Inflammatory macrophage treated with lipopolysaccharide for 4 hours (primary cell): ENCODE measurements around the gene FANCC.
"Not testable (repeated sequence)": the region's sequence is repeated elsewhere in the genome, so short reads cannot be mapped to it uniquely, and the experiment has no call there.

Experiments used
- DNase-seq: peaks from one replicate; pipeline ENCODE4 v3.0.0-alpha.2; 2020

Gene FANCC

DNA sequence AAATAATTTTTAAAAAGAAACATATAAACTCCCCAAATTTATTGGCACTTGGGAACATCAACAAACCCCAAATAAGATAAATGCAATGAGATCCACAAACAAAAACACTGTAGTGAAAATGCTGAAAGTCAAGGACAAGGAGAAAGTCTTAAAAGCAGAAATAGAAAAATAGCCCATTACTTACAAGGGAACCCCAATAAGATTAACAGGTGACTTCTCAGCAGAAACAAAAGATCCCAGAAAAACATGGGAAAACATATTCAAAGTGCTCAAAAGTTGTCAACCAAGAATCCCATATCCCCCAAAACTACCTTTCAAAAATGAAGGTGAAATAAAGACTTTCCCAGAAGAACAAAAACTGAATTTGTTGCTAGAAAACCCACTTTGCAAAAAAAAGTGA lies 40.0 kb downstream of the FANCC start:
- DNase-seq = no peak

DNA sequence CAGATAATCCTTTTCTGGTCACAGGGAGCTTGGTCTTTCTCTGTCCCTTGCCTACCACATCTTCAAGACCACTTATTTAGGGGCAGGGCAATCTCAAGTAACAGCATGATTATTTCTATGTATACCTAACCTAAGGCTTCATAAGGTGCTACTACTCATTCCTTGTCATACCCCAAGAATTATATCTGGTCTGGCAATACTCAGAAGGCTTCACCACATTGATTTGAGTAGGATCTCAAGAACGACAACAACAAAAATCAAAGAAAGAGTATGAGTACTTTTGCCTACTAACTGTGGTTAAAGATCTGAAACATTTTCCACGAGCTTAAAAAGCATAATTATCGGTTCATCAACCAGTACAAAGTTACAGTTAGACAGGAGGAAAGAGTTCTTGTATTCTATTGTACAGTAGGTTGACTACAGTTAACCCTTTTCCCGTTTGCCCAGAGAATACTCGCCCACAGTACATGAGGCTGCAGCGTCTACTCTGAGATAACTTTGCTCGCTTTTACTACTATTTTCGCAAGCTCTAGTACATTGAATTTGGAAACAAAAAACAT lies 41.0 kb downstream of the FANCC start:
- DNase-seq = no peak

DNA sequence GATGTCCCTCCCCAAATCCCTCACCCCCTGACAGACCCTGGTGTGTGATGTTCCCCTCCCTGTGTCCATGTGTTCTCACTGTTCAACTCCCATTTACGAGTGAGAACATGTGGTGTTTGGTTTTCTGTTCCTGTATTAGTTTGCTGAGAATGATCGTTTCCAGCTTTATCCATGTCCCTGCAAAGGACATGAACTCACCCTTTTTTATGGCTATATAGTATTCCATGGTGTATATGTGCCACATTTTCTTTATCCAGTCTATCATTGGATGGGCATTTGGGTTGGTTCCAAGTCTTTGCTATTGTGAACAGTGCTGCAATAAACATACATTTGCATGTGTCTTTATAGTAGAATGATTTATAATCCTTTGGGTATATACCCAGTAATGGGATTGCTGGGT lies 43.3 kb downstream of the FANCC start:
- DNase-seq = not testable (repeated sequence)

DNA sequence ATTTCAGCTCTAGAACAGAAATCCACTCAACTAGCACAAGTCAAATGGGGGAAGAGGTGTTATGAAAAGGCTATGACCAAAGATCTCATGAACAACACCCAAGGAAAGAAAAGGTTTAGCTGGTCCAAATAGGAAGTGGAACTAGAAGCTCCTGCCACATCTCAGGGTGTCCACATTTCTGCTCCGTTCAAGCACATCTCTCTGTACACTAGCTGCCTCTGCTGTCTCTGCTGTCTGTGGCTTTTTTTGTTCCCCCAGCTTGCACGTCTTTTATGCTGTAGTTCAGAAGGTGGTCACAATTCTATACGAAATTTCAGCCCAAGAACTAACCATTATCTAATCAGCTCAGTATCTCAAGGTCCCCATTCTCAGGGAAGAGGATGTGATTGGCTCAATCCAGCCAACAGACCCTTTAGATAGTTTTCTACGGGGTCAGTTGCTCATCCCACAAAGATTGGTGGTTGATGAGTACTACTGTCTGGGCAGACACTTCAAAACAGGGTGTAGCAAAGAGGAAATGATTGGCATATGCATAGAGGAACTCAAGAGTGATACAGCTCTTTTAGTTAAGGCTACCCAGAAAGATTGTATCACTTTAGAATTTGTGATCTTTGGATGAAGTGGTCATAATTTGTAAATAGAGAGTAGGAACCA lies 44.0 kb downstream of the FANCC start:
- DNase-seq = peak; percentile 28

DNA sequence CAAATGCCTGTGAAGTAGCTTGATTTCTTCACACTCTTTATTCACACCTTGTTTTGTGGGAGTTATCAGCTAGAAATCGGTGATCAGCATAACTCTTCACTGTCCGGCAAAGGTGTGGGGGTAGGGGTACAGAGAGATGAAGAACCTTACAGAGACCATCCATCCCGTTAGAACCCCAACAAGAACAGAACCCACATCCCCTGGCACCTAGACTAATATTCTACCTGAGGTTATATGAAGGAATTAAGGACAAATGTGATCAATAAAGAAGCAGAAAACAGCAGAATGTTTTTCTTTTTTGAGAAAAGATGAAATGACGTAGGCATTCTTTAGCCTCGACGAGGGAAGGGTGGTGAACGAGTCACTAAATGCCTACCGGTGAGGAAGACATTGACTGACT lies 44.7 kb downstream of the FANCC start:
- DNase-seq = no peak

DNA sequence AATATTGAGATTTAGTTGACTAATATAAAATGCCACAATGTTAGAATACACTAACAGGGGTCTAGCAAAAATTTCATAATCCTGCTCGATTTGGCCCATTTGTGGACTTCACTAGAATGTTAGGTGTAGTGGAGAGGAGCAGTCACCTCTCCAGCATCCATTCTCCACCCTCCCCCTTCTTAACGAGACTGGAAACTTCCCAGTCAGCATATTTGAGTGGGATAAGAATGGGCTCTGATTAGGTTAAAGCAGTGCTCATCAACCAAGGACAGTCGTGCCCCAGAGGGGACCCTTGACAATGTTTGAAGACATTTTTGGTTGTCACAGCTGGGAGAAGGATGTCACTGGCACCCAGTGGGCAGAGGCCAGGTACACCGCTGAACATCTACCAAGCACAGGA lies 46.7 kb downstream of the FANCC start:
- no peak for DNase-seq

DNA sequence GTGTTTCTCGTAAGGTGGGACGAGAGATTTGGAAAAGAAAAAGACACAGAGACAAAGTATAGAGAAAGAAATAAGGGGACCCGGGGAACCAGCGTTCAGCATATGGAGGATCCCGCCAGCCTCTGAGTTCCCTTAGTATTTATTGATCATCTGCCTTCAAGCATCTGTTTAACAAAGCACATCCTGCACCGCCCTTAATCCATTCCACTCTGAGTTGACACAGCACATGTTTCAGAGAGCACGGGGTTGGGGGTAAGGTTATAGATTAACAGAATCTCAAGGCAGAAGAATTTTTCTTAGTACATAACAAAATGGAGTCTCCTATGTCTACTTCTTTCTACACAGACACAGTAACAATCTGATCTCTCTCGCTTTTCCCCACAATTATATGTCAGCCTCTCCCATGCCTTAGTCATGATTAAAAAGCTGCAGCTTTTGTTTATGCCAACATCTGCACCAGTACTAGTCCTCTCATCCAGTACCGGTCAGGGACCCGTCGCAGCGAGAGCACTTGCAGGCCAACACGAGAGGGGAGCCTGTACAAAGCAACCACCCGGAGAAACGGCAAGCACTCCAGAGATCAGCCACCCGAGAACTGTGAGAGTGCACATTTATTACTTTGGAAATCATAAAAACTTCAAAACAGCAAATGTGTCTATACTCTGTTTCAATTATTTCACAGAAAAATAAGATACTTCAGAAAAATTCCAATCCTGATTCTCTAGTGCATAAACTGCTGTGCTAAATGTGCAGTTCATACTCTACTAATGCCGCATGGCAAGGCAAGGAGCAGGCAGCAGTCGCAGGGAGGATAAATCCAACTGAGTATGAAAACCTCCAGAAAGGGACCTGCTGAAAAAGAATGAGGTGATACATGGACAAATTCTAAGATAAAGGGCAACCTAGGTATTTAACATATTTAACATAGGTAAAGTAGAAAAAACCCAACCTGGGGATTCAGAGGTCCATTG lies 47.4 kb downstream of the FANCC start:
- DNase-seq = not testable (repeated sequence)

DNA sequence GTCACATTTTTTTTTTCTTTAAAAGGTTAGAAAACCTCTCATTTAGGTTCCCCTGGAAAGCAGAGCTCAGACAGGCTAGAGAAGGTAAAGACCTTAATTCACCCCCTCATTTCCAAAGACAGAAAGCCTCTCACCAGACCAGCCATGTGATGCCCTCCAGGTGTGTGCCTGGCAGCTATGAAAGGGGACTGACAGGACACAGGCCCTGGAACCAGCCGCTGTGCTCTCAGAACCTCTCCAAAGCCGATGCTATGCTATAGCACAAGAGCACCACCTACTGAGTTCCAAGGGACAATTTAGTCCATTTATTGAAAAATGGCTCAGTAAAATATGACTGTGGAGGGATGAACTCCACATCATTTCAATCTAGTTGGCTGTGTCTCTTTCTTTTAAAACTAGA lies 48.8 kb downstream of the FANCC start:
- no peak for DNase-seq

DNA sequence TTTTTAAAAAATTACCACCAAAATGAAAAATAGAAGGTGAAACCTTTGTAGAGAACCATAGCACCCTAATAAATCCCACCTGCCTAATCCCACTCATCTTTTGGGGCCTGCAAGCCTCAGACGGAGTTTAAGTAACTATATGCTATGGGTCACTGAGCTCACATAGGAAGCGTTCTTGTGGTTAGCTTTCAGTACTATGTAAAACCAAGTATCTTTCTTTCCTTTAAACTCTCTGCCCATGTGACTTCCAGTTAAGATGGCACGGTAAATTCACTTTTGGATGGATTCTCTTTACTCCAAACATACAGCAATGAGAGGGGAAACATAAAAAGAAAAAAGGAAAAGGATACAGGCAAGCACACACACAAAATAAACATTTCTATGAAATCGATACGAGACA lies 50.9 kb downstream of the FANCC start:
- no peak for DNase-seq

DNA sequence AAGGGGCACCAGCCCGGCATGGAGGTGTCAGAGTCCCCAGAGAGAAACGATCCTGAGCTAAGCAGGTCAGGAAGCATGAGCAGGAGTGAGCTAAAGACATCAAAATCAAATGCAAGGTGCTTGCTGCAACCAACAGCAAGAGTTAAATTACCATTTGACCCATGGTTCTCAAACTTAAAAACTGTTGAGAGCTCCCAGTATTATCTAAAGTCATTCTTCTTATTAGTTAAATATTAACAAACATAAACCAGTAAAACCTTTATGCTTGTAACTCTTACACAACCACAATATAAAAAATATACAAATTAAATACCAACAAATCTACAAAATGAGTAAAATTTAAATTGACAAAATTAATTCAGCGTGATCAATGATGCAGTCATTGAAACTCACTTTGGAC lies 51.5 kb downstream of the FANCC start:
- no peak for DNase-seq

DNA sequence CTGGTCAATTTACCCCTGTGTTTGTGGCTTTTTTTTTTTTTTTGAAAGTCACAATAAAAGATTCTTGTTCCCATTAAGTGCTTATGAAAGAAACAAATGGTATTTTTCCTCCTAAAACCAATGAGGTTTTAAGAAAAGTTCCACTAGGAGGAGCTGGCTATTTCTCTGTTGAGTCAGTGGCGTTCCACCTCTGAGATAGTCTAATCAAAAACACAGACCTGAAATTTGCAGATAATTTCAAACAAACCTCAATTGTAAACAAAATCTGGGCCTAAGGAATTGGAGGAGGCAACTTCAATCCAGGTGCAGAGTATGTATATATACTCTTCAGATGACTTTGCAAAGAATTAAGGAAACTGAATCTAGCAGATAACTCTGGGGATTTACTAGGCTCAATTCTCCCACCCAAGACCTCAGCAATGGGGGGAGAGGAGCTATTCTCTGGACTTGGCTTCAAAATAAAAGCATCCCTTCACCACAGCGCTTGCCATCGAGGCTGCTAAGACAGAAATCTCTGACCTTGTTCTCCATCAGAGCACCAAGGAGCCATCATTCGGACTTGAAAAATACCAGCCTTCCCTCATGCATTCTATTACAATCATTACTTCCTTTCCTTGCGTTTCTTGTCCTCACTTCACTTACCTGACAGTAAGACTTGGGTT lies 52.4 kb downstream of the FANCC start:
- DNase-seq = no peak

DNA sequence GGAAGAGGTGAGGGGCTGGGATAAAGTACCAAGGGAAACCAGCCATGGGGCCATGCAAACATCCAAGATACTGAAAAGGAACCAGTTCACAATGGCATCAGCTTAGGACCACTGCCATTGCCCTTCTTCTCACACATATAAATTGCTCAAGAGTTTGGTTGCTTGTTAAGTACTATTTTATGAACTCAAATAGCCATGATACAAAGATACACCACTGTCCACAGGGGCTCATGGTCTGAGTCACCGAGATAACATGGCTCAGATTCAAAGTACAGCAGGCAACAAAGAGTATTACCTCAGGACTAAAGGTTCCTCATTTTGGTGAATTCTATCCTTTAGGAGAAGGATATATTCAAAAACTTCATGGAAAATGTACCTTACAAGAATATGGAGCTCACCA lies 55.6 kb downstream of the FANCC start:
- no peak for DNase-seq

DNA sequence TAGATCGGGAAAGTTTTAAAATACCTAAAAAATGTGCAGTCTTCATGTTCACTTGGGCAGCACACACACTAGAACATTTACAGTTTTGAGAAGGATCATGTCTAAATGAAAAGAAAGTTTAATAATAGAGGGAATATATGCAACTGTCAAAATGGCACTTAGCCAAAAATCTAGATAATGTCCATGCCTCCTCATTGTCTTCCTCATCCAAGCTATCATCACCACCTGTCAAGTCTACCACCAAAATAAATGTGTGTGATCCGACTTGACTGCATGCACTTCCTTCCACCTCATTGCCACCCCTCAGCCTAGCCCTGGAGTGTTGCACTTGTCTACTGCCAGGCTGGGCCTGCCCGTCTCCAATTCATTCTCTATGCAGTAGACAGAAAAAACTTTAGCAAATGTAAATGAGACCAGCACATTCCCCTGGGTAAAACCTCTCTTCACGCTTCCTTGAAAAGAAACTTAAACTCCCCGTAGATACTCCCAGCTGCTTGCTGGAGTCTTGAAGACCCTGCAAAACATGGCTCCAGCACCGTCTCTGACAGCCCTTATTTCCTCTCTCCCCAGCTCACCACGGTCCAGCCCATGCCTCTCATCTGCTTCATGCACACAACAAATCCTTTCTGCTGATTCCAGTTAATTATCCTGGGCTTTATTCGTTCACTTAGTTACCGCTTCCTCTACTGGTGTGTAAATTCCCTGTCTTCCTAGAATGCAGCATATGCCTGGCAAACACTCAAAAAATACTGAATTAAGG lies 66.9 kb downstream of the FANCC start:
- no peak for DNase-seq

DNA sequence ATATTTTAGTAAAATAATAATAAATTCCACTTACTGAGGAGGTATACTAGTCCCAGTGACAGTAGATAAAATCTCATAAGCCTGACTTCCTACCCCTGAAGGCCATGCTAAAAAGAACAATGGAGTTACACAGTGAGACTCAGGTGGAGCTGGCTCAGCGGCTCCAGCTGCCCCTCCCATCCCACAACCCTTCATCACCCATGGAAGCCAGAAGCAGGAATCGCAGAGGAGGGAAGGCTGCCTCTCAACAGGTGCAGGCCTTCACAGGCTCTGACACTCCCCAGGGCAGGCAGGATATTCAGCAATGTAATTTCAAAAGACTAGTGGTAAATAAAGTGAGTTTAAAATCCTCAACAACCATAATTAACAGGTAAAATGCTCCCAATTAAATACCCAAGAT lies 67.5 kb downstream of the FANCC start:
- DNase-seq = no peak

DNA sequence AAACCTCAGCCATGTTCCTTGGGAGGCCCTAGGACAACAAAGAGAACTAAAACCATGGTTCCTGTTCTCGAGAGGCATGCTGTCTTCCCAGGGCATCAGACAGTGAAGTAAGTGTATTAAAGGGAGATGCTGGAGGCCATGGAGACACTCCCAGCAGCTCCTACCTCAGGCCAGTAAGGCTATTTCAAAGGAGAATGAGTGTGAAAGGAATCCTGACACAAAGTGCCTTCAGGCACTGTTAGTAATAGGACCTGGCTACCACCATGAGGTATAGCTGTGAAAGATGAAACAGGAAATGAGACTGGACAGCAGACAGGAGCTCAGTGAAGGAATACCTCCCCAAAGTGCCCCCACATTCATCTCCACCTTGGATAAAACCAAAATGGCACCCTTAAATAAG lies 71.0 kb downstream of the FANCC start:
- no peak for DNase-seq

DNA sequence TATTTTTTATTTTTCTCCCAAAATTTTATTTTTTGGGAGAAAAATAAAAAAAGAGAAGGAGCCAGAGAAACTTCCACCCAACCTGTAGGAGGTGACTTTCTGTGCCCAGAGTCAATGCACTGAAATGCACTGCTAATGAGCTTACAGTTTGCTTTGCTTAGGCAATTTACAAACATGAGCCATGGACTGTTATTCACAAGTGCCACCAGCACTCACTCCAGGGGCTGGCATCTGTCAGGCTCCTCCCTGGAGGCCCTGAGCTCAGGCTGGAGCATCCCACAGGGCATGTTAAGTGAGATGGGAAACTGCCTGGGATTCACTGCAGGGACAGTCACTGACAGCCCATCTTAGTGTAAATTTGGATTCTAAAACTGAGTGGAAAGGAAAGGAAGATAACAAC lies 74.9 kb downstream of the FANCC start:
- DNase-seq = no peak

DNA sequence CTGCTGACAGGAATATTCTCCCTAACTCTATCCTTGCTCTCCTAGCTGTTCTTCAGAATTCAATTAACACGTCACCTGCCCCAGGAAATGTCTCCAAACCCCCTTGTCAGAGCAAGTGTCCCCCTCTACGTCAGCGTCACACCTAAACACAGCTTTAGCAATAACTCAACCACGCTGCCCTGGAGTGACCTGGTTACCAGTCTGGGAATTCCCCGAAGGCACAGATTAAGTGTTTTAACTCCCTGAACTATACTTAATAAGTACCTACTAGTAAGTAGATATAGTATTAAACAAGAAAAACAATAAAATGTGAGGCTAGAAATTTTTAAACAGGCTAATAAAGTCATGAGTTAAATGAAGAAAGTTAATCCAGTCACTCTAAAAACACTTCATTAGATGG lies 78.4 kb downstream of the FANCC start:
- DNase-seq = no peak

DNA sequence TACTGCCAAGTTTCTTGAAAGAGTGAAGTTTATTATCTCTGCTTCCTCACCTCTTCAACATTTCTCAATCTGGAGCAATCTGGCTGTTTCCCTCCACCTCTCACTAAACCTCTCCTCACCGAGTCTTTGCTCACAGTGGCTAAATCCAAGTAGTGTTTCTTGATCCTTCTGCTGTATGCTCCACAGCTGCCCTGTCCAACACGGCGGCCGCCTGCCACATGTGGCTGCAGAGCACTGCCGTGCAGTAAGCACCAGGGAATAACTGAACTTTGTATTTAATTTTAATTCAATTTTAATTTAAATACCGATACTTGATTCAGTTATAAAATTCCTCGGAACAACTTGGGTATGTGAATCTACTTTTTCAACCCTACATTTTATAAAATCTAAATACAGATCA lies 80.2 kb downstream of the FANCC start:
- DNase-seq = no peak

DNA sequence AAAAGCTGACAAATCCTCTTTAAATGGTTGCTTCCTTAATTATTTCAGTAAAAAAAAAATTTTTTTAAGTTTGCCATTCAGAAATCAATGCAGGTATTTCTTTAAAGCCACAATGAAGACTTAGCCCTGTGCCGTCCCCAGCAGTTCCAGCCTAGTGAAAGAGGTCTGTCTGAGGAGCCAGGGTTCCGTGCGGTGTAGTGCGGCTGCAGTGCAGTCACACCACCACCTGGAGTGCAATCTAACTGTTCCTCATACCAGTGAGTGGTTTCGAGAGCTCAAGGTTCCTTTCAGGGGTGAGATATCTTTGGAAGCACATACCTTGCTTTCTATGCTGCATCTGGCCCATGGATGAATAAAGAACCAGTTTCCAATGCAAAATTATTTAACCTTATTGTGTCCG lies 87.5 kb downstream of the FANCC start:
- no peak for DNase-seq

DNA sequence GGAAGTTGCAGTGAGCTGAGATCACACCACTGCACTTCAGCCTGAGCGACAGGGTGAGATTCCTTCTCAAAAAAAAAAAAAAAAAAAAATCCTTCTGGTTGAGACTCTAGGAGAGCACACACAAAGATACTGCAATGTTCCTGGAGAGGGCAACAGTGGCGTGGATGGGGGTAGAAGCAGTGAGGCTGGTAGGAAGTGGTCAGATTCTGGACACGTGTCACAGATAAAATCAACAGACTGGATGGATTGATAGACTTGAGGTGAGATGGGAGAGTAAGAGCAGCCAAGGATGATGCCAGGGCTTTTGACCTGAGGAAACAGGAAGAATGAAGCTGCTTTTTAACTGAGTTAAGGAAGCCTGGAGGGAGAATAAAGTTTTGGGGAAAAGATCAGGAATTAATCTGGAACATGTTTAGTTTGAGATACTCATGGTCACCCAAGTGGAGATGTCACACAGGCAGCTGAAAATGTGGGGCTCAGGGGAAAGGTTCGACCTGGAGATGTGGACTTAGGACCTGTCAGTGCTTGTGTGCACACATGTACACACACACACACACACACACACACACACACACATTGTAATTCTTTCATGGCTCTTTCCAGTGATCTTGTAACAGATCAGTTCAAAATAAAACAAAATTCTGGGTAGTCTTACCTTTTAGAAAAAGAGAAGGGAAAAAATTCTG lies 88.1 kb downstream of the FANCC start:
- no peak for DNase-seq

DNA sequence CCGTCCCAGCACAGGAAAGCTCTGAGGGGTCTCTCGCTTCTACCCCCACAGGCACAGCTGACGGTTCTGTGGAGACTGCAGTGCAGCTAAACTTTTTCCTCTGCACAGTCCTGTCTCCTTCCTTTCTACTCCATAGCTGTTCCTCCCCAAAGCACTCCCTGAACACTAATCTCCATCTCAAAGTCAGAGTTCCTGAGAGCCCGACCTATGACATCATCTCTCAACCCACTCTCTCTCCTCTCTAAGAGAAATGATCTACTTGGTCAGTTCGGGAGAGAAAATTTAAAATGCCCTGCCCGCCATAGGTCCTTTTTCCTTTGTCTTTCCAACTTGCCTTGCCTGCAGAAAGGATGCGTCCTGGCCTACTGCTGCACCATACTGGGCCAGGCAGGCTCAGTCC lies 90.6 kb downstream of the FANCC start:
- no peak for DNase-seq

DNA sequence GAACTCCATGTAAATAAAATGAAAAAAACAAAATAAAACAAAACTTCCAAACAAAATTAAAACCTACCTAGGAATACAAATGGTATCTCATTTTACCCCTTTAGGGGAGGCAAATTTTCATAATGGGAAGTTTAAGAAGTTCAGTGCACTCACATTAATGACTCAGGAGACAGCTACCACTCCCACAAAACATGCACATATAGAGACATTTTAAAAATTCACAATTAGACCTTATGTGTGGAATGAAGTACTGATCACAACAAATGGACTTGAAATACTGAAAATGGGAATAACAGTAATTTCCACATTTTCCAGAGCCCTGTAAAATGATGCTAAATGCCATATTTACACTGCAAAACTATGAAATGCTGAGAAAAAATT lies 91.8 kb downstream of the FANCC start:
- no peak for DNase-seq
